Keratinocyte (primary cell): ENCODE results near the gene SIGLEC1. TPM values are rescaled to one million over a fixed set of nuclear protein-coding genes. Genes with fewer than 3 reads are reported as not detected.

Experiments
- DNase-seq: peaks from one replicate; pipeline ENCODE4 v3.0.0-alpha.2; 2011; ENCODE audit warnings: low read depth, missing footprints, low spot score
- FAIRE-seq: peaks from 2 replicates; lab custom pipeline; 2011; peaks lifted over from hg19 to GRCh38; lab: Jason Lieb, UNC
- H2AFZ ChIP-seq: 2 replicates; pipeline ENCODE4 v1.6.0; 2012; ENCODE audit warnings: low read length, control low read depth, inconsistent platforms; ENCODE audit not compliant: control insufficient read depth
- H3K27ac ChIP-seq: 2 replicates; pipeline ENCODE4 v1.5.1; 2011; ENCODE audit warnings: low read length; ENCODE audit not compliant: control insufficient read depth, insufficient read depth
- H3K27me3 ChIP-seq: 3 replicates; pipeline ENCODE4 v1.6.0; 2011; ENCODE audit warnings: low read length; ENCODE audit not compliant: control insufficient read depth, insufficient read depth; ENCODE audit errors: extremely low read depth
- H3K36me3 ChIP-seq, 2 experiments: 2 replicates in 1 of 2; 3 replicates in 1 of 2; pipeline ENCODE4 v1.5.1; 2011; ENCODE audit warnings: low read length in 2 of 2, mild to moderate bottlenecking in 1 of 2; ENCODE audit not compliant: control insufficient read depth in 2 of 2, insufficient read depth in 2 of 2; ENCODE audit errors: extremely low read depth in 1 of 2
- H3K4me1 ChIP-seq: 3 replicates; pipeline ENCODE4 v1.5.1; 2011; ENCODE audit warnings: low read length; ENCODE audit not compliant: control insufficient read depth, insufficient read depth; ENCODE audit errors: extremely low read depth
- H3K4me2 ChIP-seq: 3 replicates; pipeline ENCODE4 v1.6.0; 2011; ENCODE audit warnings: low read depth, low read length; ENCODE audit not compliant: control insufficient read depth, insufficient read depth; ENCODE audit errors: extremely low read depth
- H3K4me3 ChIP-seq, 3 experiments: fragments of 200-600 bp in 1 of 3; sonication (generic) in 1 of 3; 2 replicates in 2 of 3; 3 replicates in 1 of 3; pipeline ENCODE4 v1.5.1; 2011 to 2016; ENCODE audit warnings: low read length in 3 of 3, mild to moderate bottlenecking in 3 of 3, control low read depth in 2 of 3, inconsistent platforms in 1 of 3, low read depth in 1 of 3, mixed read lengths in 1 of 3, mixed run types in 1 of 3, moderate library complexity in 1 of 3; ENCODE audit not compliant: control insufficient read depth in 2 of 3, insufficient read depth in 2 of 3; ENCODE audit errors: extremely low read depth in 1 of 3
- H3K79me2 ChIP-seq: 2 replicates; pipeline ENCODE4 v1.6.0; 2012; ENCODE audit warnings: low read length; ENCODE audit not compliant: control insufficient read depth, insufficient read depth
- H3K9ac ChIP-seq: 3 replicates; pipeline ENCODE4 v1.6.0; 2011; ENCODE audit warnings: low read length; ENCODE audit not compliant: control insufficient read depth, insufficient read depth; ENCODE audit errors: extremely low read depth
- H3K9me1 ChIP-seq: 3 replicates; pipeline ENCODE4 v1.6.0; 2011; ENCODE audit warnings: low read length; ENCODE audit not compliant: control insufficient read depth, insufficient read depth; ENCODE audit errors: extremely low read depth
- H3K9me3 ChIP-seq: 2 replicates; pipeline ENCODE4 v1.5.1; 2012; ENCODE audit warnings: low read depth, low read length; ENCODE audit not compliant: control insufficient read depth
- H4K20me1 ChIP-seq: 3 replicates; pipeline ENCODE4 v1.6.0; 2011; ENCODE audit warnings: low read length; ENCODE audit not compliant: control insufficient read depth, insufficient read depth; ENCODE audit errors: extremely low read depth
- EZH2 ChIP-seq: IDR thresholded peaks from one replicate; pipeline ENCODE4 v1.6.1; 2012; ENCODE audit warnings: inconsistent platforms, mild to moderate bottlenecking, low read length, moderate library complexity
- dilution Hi-C: fragments of 300-500 bp; cut with MboI; formaldehyde crosslinking; loops from one replicate; pipeline ENCODE4 v1.7.0; 2020; ENCODE audit warnings: low sequenced_read_pairs; ENCODE audit not compliant: extremely low pct_ligation_motif_present
- polyA plus RNA-seq, 5 experiments: library from polyadenylated mRNA; depleted of rRNA in 3 of 5; stranded (reverse) in 3 of 5; stranded (forward) in 1 of 5; unstranded in 1 of 5; fragments of >200 nt; gene quantifications; 1 replicate in 1 of 5; 2 replicates in 3 of 5; 3 replicates in 1 of 5; pipeline versions ENCODE4 v1.2.1 to v1.2.3, GENCODE V29; 2011 to 2012; ENCODE audit warnings: missing spikeins in 2 of 5, low read depth in 1 of 5, low replicate concordance in 1 of 5
- TF ChIP-seq, protein P1 (sequence below), 3 experiments: IDR thresholded peaks in 1 of 3; conservative IDR thresholded peaks in 1 of 3; optimal IDR thresholded peaks in 1 of 3; 2 replicates in 2 of 3; 3 replicates in 1 of 3; pipeline versions ENCODE3 to v1.5.1; 2011; ENCODE audit warnings: low read length in 3 of 3, mild to moderate bottlenecking in 3 of 3, moderate library complexity in 2 of 3, control low read depth in 1 of 3, inconsistent platforms in 1 of 3; ENCODE audit not compliant: insufficient read depth in 2 of 3; ENCODE audit errors: extremely low read depth in 1 of 3

SIGLEC1 gene
- polyA plus RNA-seq, 1 donor (not counting 4 experiments of a cell fraction or from before 2014, with no cell fraction given): not detected

DNA sequence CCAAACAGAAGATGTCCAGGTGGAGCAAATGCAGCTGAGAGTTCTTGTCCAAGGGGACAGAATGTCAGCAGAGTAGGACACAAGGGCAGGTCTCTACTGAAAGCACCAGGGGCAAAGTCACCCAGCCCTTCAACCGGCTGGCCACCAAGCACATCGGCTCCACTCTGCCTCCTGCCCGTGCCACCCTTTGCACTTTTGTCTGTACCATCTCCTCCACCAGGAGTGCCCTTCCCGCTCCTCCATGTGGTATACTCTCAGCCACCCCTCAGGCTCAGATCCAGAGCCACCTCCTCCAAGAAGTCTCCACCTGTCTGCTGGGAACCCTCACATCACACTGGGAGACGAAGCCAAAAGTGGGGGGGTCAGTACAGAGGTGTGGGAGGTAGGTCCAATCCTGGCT lies 16.0 kb upstream of the SIGLEC1 start:
- TF ChIP-seq EZH2: no peak
- H3K27ac ChIP-seq: no peak overlapping the region
- H3K9me1 ChIP-seq: no peaks in the 10 kb centered on the region
- DNase-seq (no peak), FAIRE-seq (no peak)
- H3K36me3 ChIP-seq: no peaks in the 10 kb centered on the region
- no peak overlapping the region for H3K9ac ChIP-seq
- dilution Hi-C loops: no loop called here
- H3K9me3 ChIP-seq: no peaks in the 10 kb centered on the region
- peaks cover 12% of the 10 kb centered on the region for H3K27me3 ChIP-seq
- no peaks in the 10 kb centered on the region for H3K79me2 ChIP-seq
- peaks cover 21% of the 10 kb centered on the region for H3K4me1 ChIP-seq
- H3K4me2 ChIP-seq: no peak overlapping the region
- no peak overlapping the region for H2AFZ ChIP-seq
- H4K20me1 ChIP-seq: no peaks in the 10 kb centered on the region
- H3K4me3 ChIP-seq: no peak overlapping the region

DNA sequence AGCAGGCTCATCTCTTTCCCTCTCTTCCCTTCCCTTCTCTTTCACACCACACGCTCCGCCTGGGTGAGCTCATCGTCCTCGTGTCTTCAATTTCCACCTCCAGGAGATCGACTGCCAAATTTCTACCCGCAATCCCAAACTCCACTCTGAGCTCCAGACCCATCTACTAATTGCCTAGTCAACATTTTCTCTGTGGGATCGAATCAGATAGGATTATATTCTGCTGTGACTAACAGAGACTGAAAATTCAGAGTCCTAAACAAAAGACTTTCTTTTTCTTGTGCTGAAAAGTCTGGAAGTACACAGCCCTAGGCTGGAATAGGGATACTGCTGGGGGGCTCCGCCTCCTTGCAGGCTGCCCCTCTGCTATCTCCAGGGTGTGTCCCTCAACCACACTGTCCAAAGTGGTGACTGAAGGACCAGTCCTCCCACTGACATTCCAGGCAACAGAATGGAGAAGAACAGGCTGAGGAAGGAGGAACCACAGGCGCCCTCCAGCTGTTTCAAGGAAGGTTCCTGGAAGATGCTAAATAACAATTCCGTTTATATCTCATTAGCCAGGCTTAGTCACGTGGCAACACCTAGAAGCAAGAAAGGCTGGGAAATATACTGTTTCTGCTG lies 15.1 kb upstream of the SIGLEC1 start:
- H3K9ac ChIP-seq: peak overlapping the region; percentile 19
- DNase-seq: no peak
- H3K27ac ChIP-seq: no peak overlapping the region
- FAIRE-seq: peak; percentile 78
- no peaks in the 10 kb centered on the region for H3K36me3 ChIP-seq
- H4K20me1 ChIP-seq: no peaks in the 10 kb centered on the region
- peak overlapping the region; percentile 76 for H3K4me2 ChIP-seq
- peaks cover 4% of the 10 kb centered on the region for H3K27me3 ChIP-seq
- dilution Hi-C loops: no loop called here
- peaks cover 21% of the 10 kb centered on the region for H3K4me1 ChIP-seq
- H2AFZ ChIP-seq: peak overlapping the region; percentile 54
- no peak for TF ChIP-seq EZH2
- TF ChIP-seq, protein P1, sequence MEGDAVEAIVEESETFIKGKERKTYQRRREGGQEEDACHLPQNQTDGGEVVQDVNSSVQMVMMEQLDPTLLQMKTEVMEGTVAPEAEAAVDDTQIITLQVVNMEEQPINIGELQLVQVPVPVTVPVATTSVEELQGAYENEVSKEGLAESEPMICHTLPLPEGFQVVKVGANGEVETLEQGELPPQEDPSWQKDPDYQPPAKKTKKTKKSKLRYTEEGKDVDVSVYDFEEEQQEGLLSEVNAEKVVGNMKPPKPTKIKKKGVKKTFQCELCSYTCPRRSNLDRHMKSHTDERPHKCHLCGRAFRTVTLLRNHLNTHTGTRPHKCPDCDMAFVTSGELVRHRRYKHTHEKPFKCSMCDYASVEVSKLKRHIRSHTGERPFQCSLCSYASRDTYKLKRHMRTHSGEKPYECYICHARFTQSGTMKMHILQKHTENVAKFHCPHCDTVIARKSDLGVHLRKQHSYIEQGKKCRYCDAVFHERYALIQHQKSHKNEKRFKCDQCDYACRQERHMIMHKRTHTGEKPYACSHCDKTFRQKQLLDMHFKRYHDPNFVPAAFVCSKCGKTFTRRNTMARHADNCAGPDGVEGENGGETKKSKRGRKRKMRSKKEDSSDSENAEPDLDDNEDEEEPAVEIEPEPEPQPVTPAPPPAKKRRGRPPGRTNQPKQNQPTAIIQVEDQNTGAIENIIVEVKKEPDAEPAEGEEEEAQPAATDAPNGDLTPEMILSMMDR (optimal IDR thresholded peaks at IDR 0.05 in 1 of 3, IDR thresholded peaks at IDR 0.05 in 1 of 3, conservative IDR thresholded peaks at IDR 0.05 in 1 of 3; ENCODE audit: extremely low read depth in 1 of 3, insufficient read depth in 2 of 3, low read length in 3 of 3): no peak
- no peaks in the 10 kb centered on the region for H3K9me3 ChIP-seq
- H3K9me1 ChIP-seq: no peaks in the 10 kb centered on the region
- H3K4me3 ChIP-seq: peak overlapping the region in 2 of 3 experiments; percentile 19 to 25
- H3K79me2 ChIP-seq: no peaks in the 10 kb centered on the region

DNA sequence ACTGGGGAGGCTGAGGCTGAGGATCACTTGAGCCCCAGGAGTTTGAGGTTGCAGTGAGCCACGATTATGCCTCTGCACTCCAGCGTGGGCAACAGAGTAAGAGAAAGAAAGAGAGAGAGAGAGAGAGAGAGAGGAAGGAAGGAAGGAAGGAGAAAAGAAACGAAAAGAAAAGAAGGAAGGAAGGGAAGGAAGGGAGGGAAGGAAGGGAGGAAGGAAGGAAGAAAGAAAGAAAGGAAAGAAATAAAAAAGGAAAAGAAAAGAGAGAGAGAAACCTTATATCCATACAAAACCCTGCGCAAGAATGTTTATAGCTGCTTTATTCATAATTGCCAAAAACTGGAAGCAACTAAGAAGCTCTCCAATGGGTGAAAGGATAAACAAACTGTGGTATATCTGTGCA lies 12.0 kb upstream of the SIGLEC1 start:
- Histone ChIP-seq H3K4me2 (no peak overlapping the region), H3K9me3 (no peaks in the 10 kb centered on the region), H4K20me1 (no peaks in the 10 kb centered on the region), H3K36me3 (no peaks in the 10 kb centered on the region), H3K9me1 (no peaks in the 10 kb centered on the region), H2AFZ (no peak overlapping the region), H3K4me1 (peaks cover 21% of the 10 kb centered on the region), H3K9ac (no peak overlapping the region), H3K79me2 (no peaks in the 10 kb centered on the region), H3K4me3 (no peak overlapping the region), H3K27ac (no peak overlapping the region), H3K27me3 (no peaks in the 10 kb centered on the region)
- no peak for FAIRE-seq
- dilution Hi-C loops: no loop called here
- no peak for TF ChIP-seq EZH2
- TF ChIP-seq, protein P1 (optimal IDR thresholded peaks at IDR 0.05 in 1 of 3, IDR thresholded peaks at IDR 0.05 in 1 of 3, conservative IDR thresholded peaks at IDR 0.05 in 1 of 3; ENCODE audit: extremely low read depth in 1 of 3, insufficient read depth in 2 of 3, low read length in 3 of 3): no peak
- no peak for DNase-seq
